AG20443 (cell line): ENCODE results near the gene CSF3R.

Experiments used
- DNase-seq: peaks from one replicate; pipeline ENCODE4 v3.0.0; 2012; ENCODE audit warnings: low spot score, mixed read lengths

CSF3R gene

GRCh38 chr1:36457691-36458090 is 25.0 kb downstream of the CSF3R start:
- DNase-seq, result no peak

- no peak for DNase-seq
Observed at GRCh38 chr1:36456391-36456928, 26.3 kb downstream of the CSF3R start.

- no peak for DNase-seq
Observed at GRCh38 chr1:36455386-36455785, 27.3 kb downstream of the CSF3R start.

GRCh38 chr1:36453600-36454388 is 28.9 kb downstream of the CSF3R start:
- DNase-seq, result no peak

- no peak for DNase-seq
Observed at GRCh38 chr1:36453051-36453450, 29.7 kb downstream of the CSF3R start.

GRCh38 chr1:36450919-36451305 is 31.8 kb downstream of the CSF3R start:
- DNase-seq, result no peak

GRCh38 chr1:36450270-36450918 is 32.3 kb downstream of the CSF3R start, which contains the start of gene OSCP1:
OSCP1 (minus strand) TSS chr1:36450451; CDS start chr1:36450369, 82 bp downstream.
- peak; percentile 99 for DNase-seq

GRCh38 chr1:36448530-36449056 is 34.1 kb downstream of the CSF3R start:
- DNase-seq, result no peak

- DNase-seq, result no peak
Observed at GRCh38 chr1:36447450-36447849, 35.3 kb downstream of the CSF3R start.

- DNase-seq, result no peak
Observed at GRCh38 chr1:36446746-36447145, 36.0 kb downstream of the CSF3R start.

- no peak for DNase-seq
Observed at GRCh38 chr1:36446271-36446670, 36.4 kb downstream of the CSF3R start.

GRCh38 chr1:36443297-36443696 is 39.4 kb downstream of the CSF3R start:
- DNase-seq, result no peak

GRCh38 chr1:36442337-36442736 is 40.4 kb downstream of the CSF3R start:
- no peak for DNase-seq

GRCh38 chr1:36440646-36441045 is 42.1 kb downstream of the CSF3R start:
- no peak for DNase-seq

GRCh38 chr1:36440044-36440443 is 42.7 kb downstream of the CSF3R start:
- DNase-seq, result no peak

- DNase-seq, result no peak
Observed at GRCh38 chr1:36438715-36439114, 44.0 kb downstream of the CSF3R start.

GRCh38 chr1:36436821-36437220 is 45.9 kb downstream of the CSF3R start:
- DNase-seq, result no peak

- DNase-seq, result no peak
Observed at GRCh38 chr1:36433102-36433501, 49.6 kb downstream of the CSF3R start.

GRCh38 chr1:36432616-36433015 is 50.1 kb downstream of the CSF3R start:
- no peak for DNase-seq

GRCh38 chr1:36425791-36426190 is 56.9 kb downstream of the CSF3R start:
- no peak for DNase-seq

- no peak for DNase-seq
Observed at GRCh38 chr1:36421649-36422048, 61.1 kb downstream of the CSF3R start.

- DNase-seq, result peak; percentile 84
Observed at GRCh38 chr1:36420836-36421317, 61.8 kb downstream of the CSF3R start.

- peak; percentile 63 for DNase-seq
Observed at GRCh38 chr1:36420409-36420808, 62.3 kb downstream of the CSF3R start.
